HEK293 (cell line): Measurements from ENCODE around the gene IGIP.

Experiments
- AEBP2 ChIP-seq: fragments of 450-650 bp; formaldehyde crosslinking; IDR thresholded peaks from 2 replicates; pipeline ENCODE4 v1.5.1; 2016; ENCODE audit warnings: missing biosample characterization, missing genetic modification characterization, borderline replicate concordance
- EGR2 ChIP-seq: fragments of 450-650 bp; formaldehyde crosslinking; IDR thresholded peaks from 2 replicates; pipeline ENCODE4 v1.5.1; 2016; ENCODE audit warnings: low read depth, missing biosample characterization, missing genetic modification characterization
- INSM2 ChIP-seq: fragments of 450-650 bp; formaldehyde crosslinking; IDR thresholded peaks from 2 replicates; pipeline ENCODE4 v1.5.1; 2016; ENCODE audit warnings: missing biosample characterization, missing genetic modification characterization
- KLF16 ChIP-seq: fragments of 450-650 bp; formaldehyde crosslinking; IDR thresholded peaks from 2 replicates; pipeline ENCODE4 v1.5.1; 2017; ENCODE audit warnings: missing biosample characterization, missing genetic modification characterization
- PBX3 ChIP-seq: sonication (generic); formaldehyde crosslinking; IDR thresholded peaks from 2 replicates; pipeline ENCODE4 v1.8.1; 2022; ENCODE audit warnings: mild to moderate bottlenecking, moderate library complexity, missing genetic modification reagents
- PRDM4 ChIP-seq: fragments of 450-650 bp; formaldehyde crosslinking; IDR thresholded peaks from 2 replicates; pipeline ENCODE4 v1.5.1; 2017; ENCODE audit warnings: missing biosample characterization, missing genetic modification characterization
- TSHZ1 ChIP-seq: fragments of 450-650 bp; formaldehyde crosslinking; IDR thresholded peaks from 2 replicates; pipeline ENCODE4 v1.5.1; 2016; ENCODE audit warnings: missing biosample characterization, missing genetic modification characterization, borderline replicate concordance
- ZEB2 ChIP-seq: fragments of 450-650 bp; formaldehyde crosslinking; IDR thresholded peaks from 2 replicates; pipeline ENCODE4 v1.5.1; 2016; ENCODE audit warnings: missing biosample characterization, missing genetic modification characterization
- ZFP3 ChIP-seq: fragments of 450-650 bp; formaldehyde crosslinking; IDR thresholded peaks from 2 replicates; pipeline ENCODE4 v1.5.1; 2016; ENCODE audit warnings: low read depth, missing biosample characterization, missing genetic modification characterization
- ZNF16 ChIP-seq: fragments of 450-650 bp; formaldehyde crosslinking; IDR thresholded peaks from 2 replicates; pipeline ENCODE4 v1.5.1; 2016; ENCODE audit warnings: low read depth, missing biosample characterization, missing genetic modification characterization
- ZNF19 ChIP-seq: fragments of 450-650 bp; formaldehyde crosslinking; IDR thresholded peaks from 2 replicates; pipeline ENCODE4; 2016; ENCODE audit warnings: missing biosample characterization, missing genetic modification characterization, low read depth
- ZNF214 ChIP-seq: fragments of 450-650 bp; formaldehyde crosslinking; IDR thresholded peaks from 2 replicates; pipeline ENCODE4 v1.5.1; 2017; ENCODE audit warnings: missing biosample characterization, mild to moderate bottlenecking, missing genetic modification characterization, borderline replicate concordance
- ZNF341 ChIP-seq: fragments of 450-650 bp; formaldehyde crosslinking; IDR thresholded peaks from 2 replicates; pipeline ENCODE4; 2016; ENCODE audit warnings: low read depth, missing biosample characterization, missing genetic modification characterization
- ZNF350 ChIP-seq: fragments of 450-650 bp; formaldehyde crosslinking; IDR thresholded peaks from 2 replicates; pipeline ENCODE4 v1.5.0; 2017; ENCODE audit warnings: missing biosample characterization, mild to moderate bottlenecking, missing genetic modification characterization
- ZNF426 ChIP-seq: fragments of 450-650 bp; formaldehyde crosslinking; IDR thresholded peaks from 2 replicates; pipeline ENCODE4 v1.5.1; 2017; ENCODE audit warnings: missing biosample characterization, missing genetic modification characterization, mild to moderate bottlenecking, inconsistent platforms, moderate library complexity
- ZNF561 ChIP-seq: fragments of 450-650 bp; IDR thresholded peaks from 2 replicates; pipeline ENCODE4 v1.5.1; 2018; ENCODE audit warnings: missing biosample characterization, missing genetic modification characterization, borderline replicate concordance
- ZNF596 ChIP-seq: fragments of 450-650 bp; IDR thresholded peaks from 2 replicates; pipeline ENCODE4 v1.5.0; 2018; ENCODE audit warnings: missing biosample characterization, mild to moderate bottlenecking, missing genetic modification characterization, moderate library complexity
- ZNF600 ChIP-seq: fragments of 450-650 bp; formaldehyde crosslinking; IDR thresholded peaks from 2 replicates; pipeline ENCODE4 v1.5.1; 2016; ENCODE audit warnings: missing biosample characterization, missing genetic modification characterization
- ZNF623 ChIP-seq: fragments of 450-650 bp; formaldehyde crosslinking; IDR thresholded peaks from 2 replicates; pipeline ENCODE4 v1.5.1; 2016; ENCODE audit warnings: missing biosample characterization, missing genetic modification characterization
- ZNF624 ChIP-seq: fragments of 450-650 bp; formaldehyde crosslinking; IDR thresholded peaks from 2 replicates; pipeline ENCODE4 v1.5.1; 2017; ENCODE audit warnings: missing biosample characterization, missing genetic modification characterization
- ZNF692 ChIP-seq: fragments of 450-650 bp; formaldehyde crosslinking; IDR thresholded peaks from 2 replicates; pipeline ENCODE4 v1.5.1; 2016; ENCODE audit warnings: missing biosample characterization, missing genetic modification characterization
- ZSCAN18 ChIP-seq: fragments of 450-650 bp; formaldehyde crosslinking; IDR thresholded peaks from 2 replicates; pipeline ENCODE4 v1.5.1; 2016; ENCODE audit warnings: missing biosample characterization, missing genetic modification characterization

Gene IGIP

GRCh38 chr5:140175367-140176030 is 49.8 kb downstream of the IGIP start (continued):
- TF ChIP-seq ZNF561 (tag by site-specific recombination) (no peak), KLF16 (tag by site-specific recombination) (peak; percentile 85), TSHZ1 (tag by site-specific recombination) (no peak), ZNF600 (tag by site-specific recombination) (peak; percentile 90), ZNF624 (tag by site-specific recombination) (no peak), ZNF214 (tag by site-specific recombination) (no peak), INSM2 (tag by site-specific recombination) (0 out of 2 replicates have a peak, but pooled peaks have one; percentile 47), ZEB2 (peak; percentile 77; the same call in 1 of the 2 replicates), ZNF596 (tag by site-specific recombination) (no peak), ZNF350 (tag by site-specific recombination) (no peak), ZNF19 (tag by site-specific recombination) (no peak), EGR2 (tag by site-specific recombination) (peak; percentile 87), ZNF16 (no peak), ZNF692 (tag by site-specific recombination) (peak; percentile 50), AEBP2 (tag by site-specific recombination) (no peak), PBX3 (CRISPR knock-in tag) (no peak), ZSCAN18 (tag by site-specific recombination) (no peak), PRDM4 (tag by site-specific recombination) (no peak; the same call in 1 of the 2 replicates), ZNF341 (tag by site-specific recombination) (peak; percentile 91), ZNF623 (tag by site-specific recombination) (no peak; the same call in 1 of the 2 replicates), ZNF426 (tag by site-specific recombination) (no peak), ZFP3 (tag by site-specific recombination) (no peak)
